Testis (tissue), 3 donors: ENCODE results near the gene DPEP2. TPM values are rescaled to one million over a fixed set of nuclear protein-coding genes. Genes with fewer than 3 reads are reported as not detected.

ENCODE experiments used
- DNase-seq: peaks from one replicate; pipeline ENCODE4 v3.0.0-alpha.2; 2019
- H3K27ac ChIP-seq, 2 donors: fragments of 200-600 bp; sonication (generic); one replicate each; pipeline ENCODE4 v1.5.1; 2019
- H3K27me3 ChIP-seq: fragments of 200-600 bp; sonication (generic); one replicate; pipeline ENCODE4 v1.5.1; 2019
- H3K36me3 ChIP-seq: fragments of 200-600 bp; sonication (generic); one replicate; pipeline ENCODE4 v1.5.1; 2017; ENCODE audit warnings: low read depth; ENCODE audit errors: missing control alignments
- H3K4me1 ChIP-seq: fragments of 200-600 bp; sonication (generic); one replicate; pipeline ENCODE4 v1.5.1; 2019
- H3K4me3 ChIP-seq, 2 donors: fragments of 200-600 bp; sonication (generic); one replicate each; pipeline ENCODE4 v1.5.1; 2017 to 2019
- H3K9me3 ChIP-seq: fragments of 200-600 bp; sonication (generic); one replicate; pipeline ENCODE4 v1.5.1; 2017
- CTCF ChIP-seq, 3 experiments: fragments of 450-650 bp in 2 of 3; fragments of 200-600 bp in 1 of 3; sonication (generic) in 1 of 3; IDR thresholded peaks; one replicate each; pipeline ENCODE4 v1.5.1; 2016 to 2019; ENCODE audit warnings: antibody characterized with exemption in 3 of 3, mild to moderate bottlenecking in 2 of 3, moderate library complexity in 1 of 3
- POLR2A ChIP-seq: fragments of 450-650 bp; IDR thresholded peaks from one replicate; pipeline ENCODE4 v1.6.1; 2017; ENCODE audit warnings: antibody characterized with exemption, mild to moderate bottlenecking, moderate library complexity
- WGBS, 2 donors: methylation state at CpG; one replicate each; pipeline ENCODE4 v1.1.5; 2018; 5-methylcytosine and 5-hydroxymethylcytosine counted together
- intact Hi-C: fragments of 100-400 bp; cut with DNase I; formaldehyde crosslinking; loops from one replicate; pipeline ENCODE4 v1.15.1; 2023; ENCODE audit warnings: low total_unique reads
- polyA plus RNA-seq: library from polyadenylated mRNA; stranded (reverse); fragments of 350-450 nt; fragmentation: Illumina TruSeq; extraction: RNeasy Lipid Tissue Mini Kit (QIAGEN cat#74804); gene quantifications from one replicate; pipeline ENCODE4 v1.2.3, GENCODE V29; 2014; ENCODE audit warnings: low read depth, low replicate concordance; ENCODE audit not compliant: insufficient read depth
- total RNA-seq, 2 donors: library from RNA; depleted of rRNA; stranded (reverse); fragments of >200 nt; gene quantifications; one replicate each; pipeline ENCODE4 v1.2.3, GENCODE V29; 2016

Gene DPEP2
- total and polyA plus RNA-seq, 3 donors from 2014 or later = 2.7 to 5.9 (median 3.0) TPM

GRCh38 chr16:67949645-67950044, 49.6 kb downstream of the DPEP2 start:
- no peak for TF ChIP-seq POLR2A
- no peak for TF ChIP-seq CTCF (IDR thresholded peaks at IDR 0.05)
- no peaks in the 10 kb centered on the region for H3K9me3 ChIP-seq
- intact Hi-C loops = no loop called here
- no peak overlapping the region for H3K4me3 ChIP-seq
- no peaks in the 10 kb centered on the region for H3K36me3 ChIP-seq
- H3K27ac ChIP-seq = no peak overlapping the region
- H3K27me3 ChIP-seq = no peaks in the 10 kb centered on the region
- peaks cover 10% of the 10 kb centered on the region for H3K4me1 ChIP-seq
- WGBS, 2 donors = 96 to 98% methylated on average over 11 of the region's 11 CpGs
- no peak for DNase-seq

- peaks cover 24% of the 10 kb centered on the region for H3K4me1 ChIP-seq
- H3K9me3 ChIP-seq = no peaks in the 10 kb centered on the region
- intact Hi-C loops = no loop called here
- H3K27me3 ChIP-seq = no peaks in the 10 kb centered on the region
- no peak overlapping the region for H3K4me3 ChIP-seq
- no peak for TF ChIP-seq POLR2A
- TF ChIP-seq CTCF (IDR thresholded peaks at IDR 0.05) = no peak
- WGBS, 2 donors = 95 to 98% methylated on average over 14 to 15 of the region's 15 CpGs
- H3K36me3 ChIP-seq = no peaks in the 10 kb centered on the region
- DNase-seq = no peak
- no peak overlapping the region for H3K27ac ChIP-seq
Measured at GRCh38 chr16:67948015-67948414, 51.3 kb downstream of the DPEP2 start.

GRCh38 chr16:67946966-67947558, 52.2 kb downstream of the DPEP2 start:
- intact Hi-C loops = no loop called here
- peaks cover 24% of the 10 kb centered on the region for H3K4me1 ChIP-seq
- no peaks in the 10 kb centered on the region for H3K27me3 ChIP-seq
- no peak overlapping the region for H3K4me3 ChIP-seq
- H3K36me3 ChIP-seq = no peaks in the 10 kb centered on the region
- no peaks in the 10 kb centered on the region for H3K9me3 ChIP-seq
- H3K27ac ChIP-seq = no peak overlapping the region
- TF ChIP-seq POLR2A (no peak), CTCF (IDR thresholded peaks at IDR 0.05) (no peak)
- no peak for DNase-seq
- WGBS, 2 donors = 82 to 93% methylated on average over 11 to 28 of the region's 28 CpGs

DNA sequence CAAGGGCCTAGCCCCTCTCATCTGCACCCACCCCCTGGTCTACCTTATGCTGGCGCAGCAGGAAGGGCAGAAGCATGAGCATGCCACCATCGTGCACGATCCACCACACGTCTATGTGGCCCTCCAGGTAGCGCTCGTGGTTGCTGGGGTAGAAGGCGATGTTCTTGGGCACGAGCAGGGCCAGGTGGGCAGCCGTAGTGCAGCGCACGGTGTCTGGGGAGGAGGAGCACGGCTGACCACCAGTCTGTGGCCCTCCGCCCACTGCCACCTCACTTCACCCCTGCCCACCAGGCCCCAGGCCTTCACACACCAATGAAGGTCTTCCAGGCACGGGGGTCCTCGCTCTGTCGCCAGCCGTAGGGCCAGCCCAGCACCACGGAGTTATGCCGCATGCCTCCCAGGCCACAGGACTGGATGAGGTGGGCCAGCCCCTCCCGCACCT, 53.1 kb downstream of the DPEP2 start:
- peaks cover 16% of the 10 kb centered on the region for H3K4me1 ChIP-seq
- H3K27ac ChIP-seq = no peak overlapping the region
- TF ChIP-seq CTCF (IDR thresholded peaks at IDR 0.05) (no peak), POLR2A (no peak)
- DNase-seq = no peak
- 93 to 96% methylated on average over 8 to 20 of the region's 20 CpGs for WGBS, 2 donors
- no peaks in the 10 kb centered on the region for H3K9me3 ChIP-seq
- H3K27me3 ChIP-seq = no peaks in the 10 kb centered on the region
- no peak overlapping the region for H3K4me3 ChIP-seq
- H3K36me3 ChIP-seq = no peaks in the 10 kb centered on the region
- intact Hi-C loops = no loop called here

DNA sequence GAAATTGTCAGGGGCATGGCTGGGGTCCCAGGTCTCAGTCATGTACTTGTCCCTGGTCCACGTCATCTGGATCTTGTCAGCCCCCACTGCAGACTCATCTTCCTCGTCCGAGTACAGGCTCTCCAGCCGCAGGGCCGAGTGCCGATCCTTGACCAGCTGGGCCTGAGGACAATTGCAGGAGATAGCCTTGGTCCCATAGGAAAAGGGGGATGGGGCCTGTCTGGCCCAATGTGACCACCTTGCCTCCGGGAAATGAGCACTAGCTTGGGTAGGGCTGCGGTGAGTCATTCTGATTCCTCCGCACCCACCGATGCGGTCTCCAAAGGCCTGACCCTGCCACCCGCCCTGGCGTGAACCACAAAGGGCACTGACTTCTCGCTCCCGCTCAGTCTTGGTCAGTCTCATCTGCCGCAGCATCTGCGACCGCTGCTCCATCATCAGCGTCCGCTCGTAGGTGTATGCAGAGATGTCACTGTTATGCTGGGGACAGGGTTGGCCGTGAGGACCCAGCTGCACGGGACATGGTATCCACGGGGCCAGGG, 53.8 kb downstream of the DPEP2 start:
- Histone ChIP-seq H3K4me1 (peaks cover 15% of the 10 kb centered on the region), H3K9me3 (no peaks in the 10 kb centered on the region), H3K4me3 (no peak overlapping the region), H3K27ac (no peak overlapping the region), H3K27me3 (no peaks in the 10 kb centered on the region), H3K36me3 (no peaks in the 10 kb centered on the region)
- DNase-seq = no peak
- intact Hi-C loops = no loop called here
- TF ChIP-seq CTCF (IDR thresholded peaks at IDR 0.05) (no peak), POLR2A (no peak)
- 89% methylated on average over 24 of the region's 24 CpGs; no CpG with 5 or more reads in 1 of the 2 donors for WGBS, 2 donors
